ENCODE results near the gene LIG4.

LIG4 gene

DNA sequence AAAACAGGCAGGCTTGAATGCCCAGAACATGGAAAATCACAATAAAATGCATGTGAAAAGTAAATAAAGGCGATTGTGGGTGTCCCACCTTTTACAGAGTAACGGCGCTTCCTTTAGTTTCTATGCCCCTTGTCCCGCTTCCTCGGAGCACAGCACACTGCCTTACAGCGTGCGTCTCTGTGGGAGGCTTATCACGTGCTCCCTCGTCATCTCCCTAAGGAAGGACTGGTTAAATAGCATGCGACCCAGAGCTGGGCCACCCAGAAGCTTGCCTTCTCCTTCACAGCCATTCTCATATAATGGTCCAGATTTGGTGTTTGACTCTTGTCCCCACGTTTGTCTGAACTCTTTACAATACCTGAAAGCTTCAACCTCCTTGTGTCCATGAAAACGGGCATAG, 56.6 kb downstream of the LIG4 start:
- Mint-ChIP-seq H3K27ac (no peak overlapping the region), H3K36me3 (no peaks in the 10 kb centered on the region), H3K4me3 (no peak overlapping the region), H3K4me1 (ENCODE audit: low read depth) (no peaks in the 10 kb centered on the region), H3K9me3 (ENCODE audit: low read depth) (no peaks in the 10 kb centered on the region), H3K27me3 (peaks cover 6% of the 10 kb centered on the region)

All from activated naive CD8-positive, alpha-beta T cell (primary cell).